NOMO-1 treated with DMSO at 0.1 percent for 48 hours (cell line): ENCODE data around the gene THUMPD3.

Experiments
- DNase-seq: peaks from one replicate; lab custom pipeline; 2025; ENCODE audit not compliant: unreplicated experiment; lab: John Stamatoyannopoulos, UW

THUMPD3 gene

DNA sequence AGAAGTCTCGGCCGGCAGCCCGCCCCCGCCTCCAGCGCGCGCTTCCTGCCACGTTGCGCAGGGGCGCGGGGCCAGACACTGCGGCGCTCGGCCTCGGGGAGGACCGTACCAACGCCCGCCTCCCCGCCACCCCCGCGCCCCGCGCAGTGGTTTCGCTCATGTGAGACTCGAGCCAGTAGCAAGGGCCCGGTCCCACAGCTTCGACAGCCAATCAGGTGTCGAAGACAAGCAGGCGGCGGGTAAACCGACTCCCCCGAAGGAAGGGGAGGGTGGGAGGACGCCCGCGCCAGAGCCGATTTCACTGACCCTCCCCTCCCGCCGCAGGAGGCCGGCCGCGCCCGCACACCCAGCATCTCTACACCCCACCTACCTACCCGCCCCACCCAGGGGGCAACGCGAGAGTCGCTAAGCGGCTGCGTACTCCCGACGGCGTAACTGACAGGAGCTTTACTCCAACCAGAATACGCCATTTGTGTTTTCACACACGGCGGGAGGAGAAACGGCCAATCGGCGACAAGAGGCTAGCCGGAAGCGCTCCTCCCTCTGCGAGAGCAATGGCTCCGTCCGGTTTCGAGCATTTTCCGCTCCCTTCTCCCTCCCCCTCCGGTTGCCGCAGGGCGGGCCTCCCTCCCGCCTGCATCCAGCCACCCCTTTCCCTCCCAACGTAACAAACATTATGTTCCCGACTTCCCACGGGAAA lies 33.9 kb downstream of the THUMPD3 start:
- DNase-seq = peak; percentile 98

DNA sequence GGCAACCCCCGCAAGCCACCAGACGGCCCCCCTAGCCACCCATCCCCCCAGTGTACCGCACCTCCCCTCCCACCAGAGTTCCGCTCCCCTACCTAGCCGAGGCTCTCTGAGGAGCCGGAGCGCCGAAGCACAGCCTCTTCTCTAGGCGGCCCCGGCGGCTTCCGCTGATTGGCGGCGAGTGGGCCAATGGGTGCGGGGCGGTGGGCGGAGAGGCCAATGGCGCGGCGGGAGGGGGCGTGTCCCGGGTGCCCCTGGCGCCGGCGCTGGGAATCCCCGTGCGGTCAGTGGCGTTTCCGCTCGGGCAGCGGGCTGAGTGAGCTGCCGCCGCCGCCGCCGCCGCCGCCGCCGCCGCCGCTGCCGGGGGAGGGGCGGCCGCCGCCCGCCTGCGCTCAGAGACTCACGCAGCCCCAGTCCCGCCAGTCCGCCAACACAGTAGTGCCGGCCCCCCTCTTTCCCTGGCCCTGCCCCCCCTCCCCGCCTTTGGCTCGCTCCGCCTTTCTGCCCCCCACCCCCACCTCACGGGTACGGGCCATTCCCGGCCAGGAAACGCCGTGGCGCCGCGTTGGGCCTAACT lies 34.6 kb downstream of the THUMPD3 start, which contains the start of gene SETD5:
SETD5 (plus strand) TSS at position 284 of the 574 bp plus-strand sequence. CDS start 31,324 bp downstream, outside the sequence.
- peak; percentile 91 for DNase-seq

DNA sequence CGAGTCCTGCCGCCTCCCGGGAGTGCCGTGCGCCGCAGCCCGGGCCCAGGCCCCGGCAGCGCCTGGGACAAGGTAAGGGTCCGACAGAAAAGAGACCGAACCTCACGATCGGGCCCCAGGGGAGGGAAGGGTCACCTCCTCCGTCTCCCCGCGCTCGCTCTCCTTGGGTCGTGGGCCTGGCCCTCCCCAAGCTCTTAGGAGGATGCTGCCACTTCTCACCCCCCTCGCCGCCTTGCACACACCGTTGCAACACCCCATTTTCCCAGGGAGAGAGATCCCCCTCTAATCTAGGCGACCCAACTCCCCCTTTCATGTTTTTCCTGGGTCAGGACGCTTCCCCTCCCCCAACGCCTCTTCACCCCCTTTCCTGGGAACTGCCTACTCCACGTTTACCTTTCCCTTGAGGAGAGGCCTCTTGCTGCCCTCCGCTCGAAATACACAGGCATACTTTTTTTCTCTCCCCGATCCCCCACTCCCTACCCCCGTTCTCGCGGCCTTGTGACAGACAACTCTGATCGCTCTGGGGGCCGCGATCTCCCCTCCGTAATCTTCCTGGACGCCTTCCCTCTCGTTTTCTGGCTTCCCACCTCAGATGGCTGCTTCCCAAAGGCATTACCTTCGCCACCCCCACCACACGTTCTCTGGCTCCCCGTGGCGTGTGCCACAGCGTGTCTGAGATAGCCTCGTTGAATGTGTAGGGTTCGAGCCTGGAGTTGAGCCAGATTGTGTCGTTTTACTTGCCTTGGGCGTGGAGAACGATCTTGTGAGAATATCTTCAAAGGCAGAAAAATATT lies 35.2 kb downstream of the THUMPD3 start:
- DNase-seq = peak; percentile 17

DNA sequence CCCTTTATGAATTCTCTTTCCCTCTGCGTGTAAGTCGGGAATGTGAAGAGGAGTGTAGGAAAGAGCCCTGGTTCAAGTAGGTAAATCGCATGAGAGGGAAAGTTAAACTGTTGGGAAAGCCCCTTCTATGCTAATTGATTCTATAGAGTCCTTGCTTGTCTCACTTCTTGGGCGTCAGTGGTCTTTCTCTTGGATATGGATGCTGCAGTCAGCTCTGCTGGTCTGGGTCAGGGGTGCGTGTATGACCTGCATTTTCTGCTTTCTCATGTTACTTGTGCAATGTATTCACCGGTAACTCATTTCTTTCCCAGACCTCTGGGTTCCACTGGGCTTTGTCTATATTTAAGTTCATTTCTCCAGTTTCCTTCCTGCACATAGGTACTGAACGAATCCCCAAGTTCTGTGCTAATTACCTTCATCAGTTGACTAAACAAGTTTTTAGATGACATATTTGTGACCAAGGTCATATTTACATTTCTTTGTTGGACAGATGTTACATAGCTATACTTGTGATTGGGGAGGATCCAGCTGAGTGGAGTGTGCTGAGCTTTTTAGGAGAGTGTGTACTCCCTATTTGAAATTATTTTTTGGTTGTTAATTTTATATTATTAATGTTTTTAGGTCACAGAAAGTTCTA lies 36.0 kb downstream of the THUMPD3 start:
- peak; percentile 39 for DNase-seq

DNA sequence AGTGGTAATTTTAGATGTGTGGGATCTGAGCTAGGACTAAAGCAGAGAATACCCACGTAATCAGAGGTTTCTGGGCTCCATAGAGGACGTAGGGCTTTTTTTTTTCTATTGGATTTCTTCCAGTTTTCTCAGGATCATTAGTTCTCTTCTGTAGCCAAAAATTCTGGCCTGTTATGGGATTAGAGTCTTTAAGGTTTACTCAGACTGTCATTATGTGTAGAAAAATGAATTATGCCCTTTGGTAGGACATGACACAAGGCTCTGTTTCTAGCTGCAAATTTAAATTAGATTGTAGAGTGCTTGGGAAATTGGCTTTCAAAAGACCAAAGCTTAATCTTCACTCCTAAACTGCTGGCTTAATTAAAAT lies 36.5 kb downstream of the THUMPD3 start:
- no peak for DNase-seq

DNA sequence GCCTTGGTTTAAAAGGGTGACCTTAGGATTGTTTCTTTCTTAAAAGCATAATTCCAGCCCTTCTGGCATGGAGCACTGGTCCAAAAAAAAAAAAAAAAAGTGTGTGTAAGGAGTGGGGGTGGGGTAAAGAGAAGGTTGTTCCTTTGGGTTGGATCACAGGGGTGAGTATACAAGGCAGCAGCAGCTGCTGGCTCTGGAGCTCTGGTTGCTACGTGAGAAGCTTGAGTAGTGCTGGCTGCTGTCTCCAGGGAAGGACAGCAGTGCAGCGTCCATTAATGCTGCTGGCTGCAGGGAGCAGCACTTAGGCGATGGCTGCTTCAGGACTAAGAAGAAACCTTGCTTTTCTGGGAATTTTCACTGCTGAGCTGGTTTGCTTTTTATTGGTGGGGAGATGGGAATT lies 36.9 kb downstream of the THUMPD3 start:
- DNase-seq = peak; percentile 21

DNA sequence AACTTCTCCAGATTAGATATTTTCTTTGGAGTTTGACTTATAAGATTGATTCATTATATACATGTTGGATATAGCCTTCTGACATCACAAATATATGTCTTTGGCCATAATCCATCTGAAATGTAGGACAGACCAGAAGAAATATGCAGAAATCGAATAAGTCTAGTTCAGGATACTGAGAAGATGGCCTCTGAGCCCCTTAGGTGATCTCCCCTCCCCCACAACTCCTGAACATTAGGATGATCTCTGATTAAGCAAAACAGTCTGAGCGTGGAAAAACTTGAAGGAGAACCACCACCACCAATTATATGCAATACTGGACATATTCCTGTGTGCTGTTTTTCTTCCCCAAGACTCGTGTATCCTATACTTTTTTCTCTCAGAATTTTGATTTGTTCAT lies 37.8 kb downstream of the THUMPD3 start:
- DNase-seq = no peak

DNA sequence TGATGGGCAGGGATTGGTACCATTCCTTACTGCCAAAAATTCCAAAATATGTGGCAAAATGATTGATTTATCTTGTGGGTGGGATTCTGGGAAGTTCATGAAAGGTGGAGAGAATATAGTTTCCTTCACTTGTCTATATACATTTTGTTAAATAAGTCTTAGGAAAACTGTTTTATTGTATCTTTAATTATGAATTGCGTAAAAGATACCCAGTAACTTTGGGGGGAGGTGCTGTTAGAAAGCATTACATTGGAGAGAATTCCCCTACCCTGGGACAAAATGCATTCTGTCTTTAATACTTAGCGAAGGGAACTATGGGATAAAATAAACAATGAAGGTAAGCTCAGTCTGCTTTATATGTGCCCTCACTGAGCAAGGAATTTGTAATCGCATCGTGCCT lies 39.1 kb downstream of the THUMPD3 start:
- no peak for DNase-seq

DNA sequence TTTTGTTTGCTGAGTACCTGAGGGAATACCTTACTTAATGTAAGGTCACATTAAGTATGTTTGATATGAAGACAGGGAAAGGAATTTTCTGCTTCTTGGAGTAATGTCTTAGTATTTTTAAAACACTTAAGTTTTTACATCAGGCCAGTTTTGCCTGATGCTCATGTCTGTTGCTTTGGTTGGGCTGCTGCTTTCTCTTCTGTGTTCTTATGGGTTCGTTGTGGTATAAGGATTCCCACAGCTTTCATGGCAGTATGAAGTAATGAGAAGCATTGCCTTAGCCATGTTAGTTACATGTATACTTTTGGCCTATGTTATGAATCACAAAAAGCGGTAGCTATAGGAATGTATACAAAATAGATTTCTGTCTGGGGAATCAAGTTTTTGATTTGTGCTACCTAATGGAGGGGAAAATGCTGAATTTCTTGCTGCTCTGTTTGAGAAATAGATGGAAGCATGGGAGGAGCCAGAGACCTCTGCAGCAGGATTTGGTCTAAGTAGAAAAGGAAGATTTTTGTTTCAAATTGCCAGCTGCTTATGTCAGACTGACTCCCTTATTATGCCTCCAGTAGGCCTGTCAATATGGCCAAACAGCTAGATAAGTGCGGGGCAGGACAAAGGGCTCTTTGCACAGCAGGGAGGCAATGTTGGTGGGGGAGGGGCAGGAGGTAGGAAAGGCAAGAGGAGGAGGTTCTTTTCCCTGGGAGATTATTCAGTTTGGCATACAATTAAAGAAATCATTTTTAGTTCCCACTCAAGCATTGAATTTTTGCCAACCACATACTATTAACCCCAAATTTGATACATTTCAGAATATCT lies 39.8 kb downstream of the THUMPD3 start:
- no peak for DNase-seq

DNA sequence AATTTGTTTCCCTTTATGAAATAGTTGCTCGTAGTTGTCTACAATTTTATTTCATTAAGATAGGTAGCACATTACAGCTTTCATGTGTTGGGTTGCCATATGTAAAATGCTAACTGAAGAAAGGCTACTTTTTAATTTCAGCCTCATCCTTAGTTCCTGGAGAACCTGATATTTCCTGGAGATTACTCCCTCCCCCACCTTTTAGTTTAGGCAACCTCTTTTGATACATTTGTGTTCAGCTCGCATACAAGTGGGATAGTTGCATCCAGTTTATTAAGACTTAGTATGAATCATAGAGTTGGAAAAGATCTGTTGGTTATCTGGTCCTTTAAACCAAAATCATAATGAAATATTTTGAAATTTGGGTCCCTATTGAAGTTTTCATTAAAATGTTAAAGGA lies 40.6 kb downstream of the THUMPD3 start:
- DNase-seq = no peak

DNA sequence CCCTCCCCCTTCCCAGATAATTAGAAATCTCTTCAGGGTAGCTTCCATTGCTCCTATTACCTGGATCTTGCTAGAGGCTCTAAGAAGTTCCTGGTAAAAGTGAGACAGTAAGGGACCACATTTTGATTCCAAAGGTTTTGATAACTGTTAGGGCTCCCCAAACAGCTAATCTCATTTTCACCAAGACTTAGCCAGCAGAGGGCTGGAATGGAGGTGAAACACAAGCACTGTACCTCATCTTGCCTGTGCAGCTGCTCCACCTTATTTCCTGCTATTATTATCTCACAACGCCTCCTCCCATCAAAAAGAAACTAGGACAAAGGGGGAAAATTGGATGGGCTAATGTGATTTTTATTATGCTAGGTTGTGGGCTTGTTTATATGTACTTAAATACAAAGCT lies 41.8 kb downstream of the THUMPD3 start:
- no peak for DNase-seq

DNA sequence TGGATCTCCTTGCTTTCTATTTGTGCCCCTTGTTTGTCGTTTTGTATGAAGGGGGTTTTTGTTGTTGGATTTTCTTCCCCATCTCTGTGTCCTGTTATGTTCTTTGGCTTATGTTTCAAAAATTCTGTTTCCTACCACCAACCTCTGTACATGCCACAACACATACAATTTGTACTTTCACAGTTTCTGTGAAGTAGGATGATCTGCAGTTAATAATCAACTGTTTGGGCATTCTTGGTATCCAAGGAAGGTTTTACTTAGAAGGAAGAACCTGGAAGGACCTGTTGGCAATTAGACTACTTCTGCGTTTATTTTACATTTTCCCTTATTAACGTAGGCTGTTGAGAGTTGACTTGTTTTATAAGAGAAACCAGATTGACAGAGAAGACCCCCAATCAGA lies 42.9 kb downstream of the THUMPD3 start:
- no peak for DNase-seq

DNA sequence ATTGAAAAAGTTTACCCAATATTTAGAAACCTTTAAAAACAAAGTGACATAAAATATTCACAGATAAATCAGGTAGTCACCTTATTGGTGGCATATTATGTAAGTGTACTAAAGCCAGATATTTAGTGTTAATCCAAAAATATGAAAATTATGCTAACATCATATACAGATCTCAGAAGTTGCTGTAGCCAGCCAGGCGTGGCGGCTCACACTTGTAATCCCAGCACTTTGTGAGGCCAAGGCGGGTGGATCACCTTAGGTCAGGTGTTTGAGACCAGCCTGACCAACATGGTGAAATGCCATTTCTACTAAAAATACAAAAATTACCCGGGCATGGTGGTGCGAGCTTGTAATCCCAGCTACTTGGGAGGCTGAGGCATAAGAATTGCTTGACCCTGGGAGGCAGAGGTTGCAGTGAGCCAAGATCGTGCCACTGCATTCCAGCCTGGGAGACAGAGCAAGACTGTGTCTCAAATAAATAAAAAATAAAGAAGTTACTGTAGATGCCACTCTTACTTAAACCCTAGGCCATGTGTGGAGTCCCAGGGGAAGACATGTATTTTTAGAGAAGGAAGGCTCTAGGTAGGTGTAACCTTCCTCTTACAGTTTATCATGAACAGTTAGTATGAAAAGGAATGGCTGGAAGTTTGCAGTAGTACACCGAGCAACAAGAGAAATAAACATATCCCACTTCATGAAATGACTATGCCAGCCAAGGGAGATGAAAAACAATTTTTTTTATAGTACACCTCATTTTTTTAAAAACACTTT lies 44.2 kb downstream of the THUMPD3 start:
- DNase-seq = no peak

DNA sequence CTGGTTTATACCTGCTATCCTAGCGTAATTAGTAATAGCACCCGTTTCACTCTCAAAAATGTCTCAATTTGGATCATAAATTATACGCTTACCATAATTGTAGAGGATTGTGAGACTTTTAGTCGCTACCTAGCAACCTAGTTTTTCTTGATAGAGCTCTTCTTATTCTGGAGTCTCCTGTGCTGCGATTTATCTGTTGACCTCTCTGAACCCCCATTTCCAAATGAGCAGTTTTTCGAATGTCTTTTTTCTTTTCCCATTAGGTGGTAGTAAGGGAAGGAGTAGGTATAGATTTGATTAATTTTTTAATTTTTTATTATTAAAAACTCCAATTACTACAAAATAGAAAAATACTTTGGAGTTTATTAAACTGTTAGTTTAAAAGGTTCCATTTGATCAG lies 45.2 kb downstream of the THUMPD3 start:
- DNase-seq = no peak

DNA sequence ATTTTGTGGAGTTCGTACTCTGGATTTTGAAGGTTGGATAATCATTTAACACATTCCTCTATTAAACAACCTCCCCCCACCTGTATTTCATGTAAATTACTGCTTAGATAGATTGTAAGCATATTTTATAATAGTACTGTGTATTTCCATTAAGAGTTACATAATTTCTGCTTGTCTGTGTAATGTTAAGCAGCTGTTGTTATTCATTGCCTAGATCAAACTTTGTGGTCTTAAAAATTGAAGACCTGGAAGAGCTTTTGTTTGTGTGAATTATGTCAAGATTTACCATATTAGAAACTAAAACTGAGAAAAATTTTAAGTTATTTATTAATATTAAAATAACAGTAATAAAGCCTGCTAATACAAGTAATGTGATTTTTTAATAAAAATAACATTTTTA lies 45.7 kb downstream of the THUMPD3 start:
- no peak for DNase-seq

DNA sequence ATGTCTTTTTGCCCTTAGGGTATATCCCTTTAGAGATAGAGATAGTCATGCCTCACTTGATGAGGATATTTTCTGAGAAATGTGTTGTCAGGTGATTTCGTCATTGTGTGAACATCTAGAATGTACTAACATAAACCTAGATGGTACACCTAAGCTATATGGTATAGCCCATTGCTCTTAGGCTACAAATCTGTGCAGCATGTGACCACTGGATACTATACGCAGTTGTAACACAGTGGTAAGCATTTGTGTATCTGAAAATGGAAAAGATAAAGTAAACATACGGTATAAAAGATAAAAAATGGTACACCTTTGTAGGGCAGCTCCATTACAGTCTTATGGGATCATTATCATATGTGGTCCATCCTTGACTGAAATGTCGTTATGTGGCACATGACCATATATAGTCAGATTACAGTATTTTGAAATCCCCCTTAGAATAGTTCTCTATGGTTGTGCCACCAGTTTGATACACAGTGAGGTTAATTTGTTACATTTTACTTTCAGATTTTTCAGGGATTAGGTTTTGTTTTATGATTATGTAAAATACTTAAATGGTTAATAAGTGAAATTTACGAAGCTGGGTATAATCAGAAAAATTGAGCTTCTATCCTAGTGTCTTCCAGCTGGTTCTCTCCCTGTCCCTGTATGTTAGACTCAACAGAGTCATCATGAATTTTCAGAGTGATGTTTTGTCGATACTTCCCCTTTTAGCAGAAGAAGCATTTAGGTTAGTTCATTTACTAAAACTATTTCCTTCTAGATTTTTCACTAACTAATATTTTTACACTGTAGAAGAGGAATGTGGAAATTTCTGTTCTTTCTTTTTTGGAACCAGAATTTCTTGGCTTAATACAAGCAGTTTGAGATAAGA lies 47.4 kb downstream of the THUMPD3 start:
- peak; percentile 74 for DNase-seq

DNA sequence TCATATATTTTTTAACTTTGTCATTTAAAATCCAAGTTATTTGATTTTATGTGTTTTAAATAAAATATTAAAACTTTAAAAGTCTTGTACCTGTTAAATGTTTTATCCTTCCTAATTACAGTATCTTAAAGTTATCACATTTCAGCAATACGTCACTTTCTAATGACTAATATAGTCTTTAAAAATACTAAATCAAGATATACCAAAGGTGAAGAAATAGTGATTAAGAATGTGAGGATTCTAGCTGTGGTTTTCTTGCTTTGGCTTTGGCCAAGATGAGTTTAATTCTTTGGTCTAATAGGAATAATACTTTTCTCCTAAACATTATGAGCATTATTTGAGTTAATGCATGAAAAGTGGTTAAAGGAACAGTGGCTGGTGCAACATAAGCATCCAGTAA lies 48.4 kb downstream of the THUMPD3 start:
- DNase-seq = no peak

DNA sequence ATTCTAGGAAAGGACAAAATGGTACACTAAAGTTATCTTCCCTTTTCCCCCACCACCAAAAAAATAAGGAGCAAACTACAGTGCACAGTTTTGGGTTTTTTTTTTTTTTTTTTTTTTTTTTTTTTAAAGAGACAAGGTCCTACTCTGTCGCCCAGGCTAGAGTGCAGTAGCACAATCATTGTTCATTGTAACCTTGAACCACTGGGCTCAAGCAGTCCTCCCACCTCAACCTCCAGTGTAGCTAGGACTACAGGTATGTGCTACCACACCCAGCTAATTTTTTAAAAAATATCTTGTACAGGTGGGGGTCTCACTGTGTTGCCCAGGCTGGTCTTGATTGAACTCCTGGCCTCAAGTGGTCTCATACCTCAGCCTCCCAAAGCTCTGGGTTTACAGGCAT lies 49.4 kb downstream of the THUMPD3 start:
- no peak for DNase-seq

DNA sequence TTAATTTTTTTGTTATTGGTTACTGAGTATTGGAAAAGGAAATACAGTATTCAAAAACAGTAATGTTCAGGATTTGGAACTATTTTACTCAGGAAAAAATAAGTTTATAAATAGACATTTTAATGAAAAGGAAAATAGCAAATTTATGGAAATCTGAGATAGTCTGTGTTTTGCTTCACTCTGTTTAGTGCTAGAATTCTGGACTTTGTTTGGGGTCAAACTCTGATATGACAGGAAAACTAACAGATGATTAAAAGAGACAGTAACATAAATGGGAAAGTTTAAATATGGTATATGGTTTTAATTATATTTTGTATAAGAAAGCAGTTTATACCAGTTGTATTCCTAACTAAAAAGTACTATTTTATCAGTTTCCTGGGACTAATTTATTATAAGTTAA lies 52.0 kb downstream of the THUMPD3 start:
- DNase-seq = no peak
